T follicular helper cell (primary cell): ENCODE data around the gene PSPN.
"Not testable (repeated sequence)": the region's sequence is repeated elsewhere in the genome, so short reads cannot be mapped to it uniquely, and the experiment has no call there.

Experiments used
- DNase-seq: peaks from one replicate; pipeline ENCODE4 v3.0.0-alpha.2; 2020; ENCODE audit warnings: low read depth

PSPN gene

GRCh38 chr19:6402837-6403608 lies 27.3 kb upstream of the PSPN start:
- no peak for DNase-seq

GRCh38 chr19:6402058-6402457 lies 26.3 kb upstream of the PSPN start:
- no peak for DNase-seq

GRCh38 chr19:6400062-6400944 lies 24.6 kb upstream of the PSPN start:
- DNase-seq, result not testable (repeated sequence)

- no peak for DNase-seq
These were observed 20.6 kb upstream of the PSPN start for GRCh38 chr19:6396305-6396704.

- no peak for DNase-seq
These were observed 19.1 kb upstream of the PSPN start for GRCh38 chr19:6394831-6395230.

- no peak for DNase-seq
These were observed 18.3 kb upstream of the PSPN start for GRCh38 chr19:6393983-6394412.

- DNase-seq, result peak; percentile 92
These were observed 17.6 kb upstream of the PSPN start, which contains the start of gene GTF2F1 for GRCh38 chr19:6393074-6393982. TSS of gene GTF2F1 (minus strand) at chr19:6393164. CDS start at chr19:6392995, 169 bp downstream.

- no peak for DNase-seq
These were observed 16.7 kb upstream of the PSPN start for GRCh38 chr19:6392221-6393073.

GRCh38 chr19:6387372-6387771 lies 11.6 kb upstream of the PSPN start:
- DNase-seq, result no peak

- no peak for DNase-seq
These were observed 8.6 kb upstream of the PSPN start for GRCh38 chr19:6384381-6384780.

GRCh38 chr19:6383188-6383587 lies 7.5 kb upstream of the PSPN start:
- DNase-seq, result no peak

- no peak for DNase-seq
These were observed 5.5 kb upstream of the PSPN start for GRCh38 chr19:6381030-6381750.

GRCh38 chr19:6379744-6380143 lies 4.0 kb upstream of the PSPN start:
- no peak for DNase-seq

GRCh38 chr19:6378486-6378885 lies 2.8 kb upstream of the PSPN start:
- DNase-seq, result no peak

- no peak for DNase-seq
These were observed 2.3 kb upstream of the PSPN start for GRCh38 chr19:6378041-6378440.

- no peak for DNase-seq
These were observed 918 bp upstream of the PSPN start for GRCh38 chr19:6376512-6377190.

GRCh38 chr19:6374711-6375410 lies 872 bp downstream of the PSPN start:
- no peak for DNase-seq

GRCh38 chr19:6374161-6374709 lies 1.5 kb downstream of the PSPN start:
- DNase-seq, result no peak

- no peak for DNase-seq
These were observed 2.0 kb downstream of the PSPN start for GRCh38 chr19:6373813-6374108.
